NCI-H2081 treated with DMSO at 0.1 percent for 48 hours (cell line): ENCODE data around the gene MACC1.
"Not testable (repeated sequence)": the region's sequence is repeated elsewhere in the genome, so short reads cannot be mapped to it uniquely, and the experiment has no call there.

Source experiments
- DNase-seq: peaks from one replicate; lab custom pipeline; 2025; lab: John Stamatoyannopoulos, UW

MACC1 gene

GRCh38 chr7:20126060-20126459 lies 91.1 kb downstream of the MACC1 start:
- DNase-seq: not testable (repeated sequence)

GRCh38 chr7:20124087-20124486 lies 93.1 kb downstream of the MACC1 start:
- DNase-seq: not testable (repeated sequence)

DNA sequence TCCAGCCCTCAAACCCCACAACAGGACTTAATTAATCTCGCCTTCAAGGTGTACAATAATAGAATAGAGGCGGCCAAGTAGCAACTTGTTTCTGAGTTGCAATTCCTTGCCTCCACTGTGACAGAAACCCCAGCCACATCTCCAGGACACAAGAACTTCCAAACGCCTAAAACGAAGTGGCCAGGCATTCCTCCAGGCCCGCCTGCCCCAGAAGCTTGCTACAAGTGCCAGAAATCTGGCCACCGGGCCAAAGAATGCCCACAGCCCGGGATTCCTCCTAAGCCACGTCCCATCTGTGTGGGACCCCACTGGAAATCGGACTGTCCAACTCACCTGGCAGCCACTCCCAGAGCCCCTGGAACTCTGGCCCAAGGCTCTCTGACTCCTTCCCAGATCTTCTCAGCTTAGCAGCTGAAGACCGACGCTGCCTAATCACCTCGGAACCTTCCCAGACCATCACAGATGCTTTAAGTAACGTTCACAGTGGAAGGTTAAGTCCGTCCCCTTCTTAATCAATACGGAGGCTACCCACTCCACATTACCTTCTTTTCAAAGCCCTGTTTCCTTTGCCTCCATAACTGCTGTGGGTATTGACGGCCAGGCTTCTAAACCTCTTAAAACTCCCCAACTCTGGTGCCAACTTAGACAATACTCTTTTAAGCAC lies 94.4 kb downstream of the MACC1 start:
- not testable (repeated sequence) for DNase-seq

DNA sequence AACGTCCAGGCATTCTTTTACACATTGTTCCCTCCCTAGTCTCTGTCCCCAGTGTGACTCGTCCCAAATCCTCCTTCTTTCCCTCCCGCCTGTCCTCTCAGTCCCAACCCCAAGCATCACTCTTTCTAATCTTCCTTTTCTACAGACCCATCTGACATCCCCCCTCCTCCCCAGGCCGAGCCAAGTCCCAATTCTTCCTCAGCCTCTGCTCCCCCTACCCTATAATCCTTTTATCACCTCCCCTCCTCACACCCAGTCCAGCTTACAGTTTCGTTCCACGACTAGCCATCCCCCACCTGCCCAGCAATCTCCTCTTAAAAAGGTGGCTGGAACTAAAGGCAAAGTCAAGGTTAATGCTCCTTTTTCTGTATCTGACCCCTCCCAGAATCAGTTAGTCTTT lies 95.1 kb downstream of the MACC1 start:
- no peak for DNase-seq

DNA sequence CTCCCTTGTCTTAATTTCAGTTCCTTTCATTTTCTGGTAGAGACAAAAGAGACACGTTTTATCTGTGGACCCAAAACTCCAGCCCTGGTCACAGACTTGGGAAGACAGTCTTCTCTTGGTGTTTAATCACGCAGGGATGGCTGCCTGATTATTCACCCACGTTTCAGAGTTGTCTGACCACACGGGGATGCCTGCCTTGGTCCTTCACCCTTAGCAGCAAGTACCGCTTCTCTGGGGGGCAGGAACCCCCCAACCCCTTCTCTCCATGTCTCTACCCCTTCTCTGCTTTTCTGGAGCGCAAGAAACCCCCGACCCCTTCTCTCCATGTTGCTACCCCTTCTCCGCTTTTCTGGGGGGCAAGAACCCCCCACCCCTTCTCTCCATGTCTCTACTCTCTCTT lies 95.8 kb downstream of the MACC1 start:
- DNase-seq: no peak

DNA sequence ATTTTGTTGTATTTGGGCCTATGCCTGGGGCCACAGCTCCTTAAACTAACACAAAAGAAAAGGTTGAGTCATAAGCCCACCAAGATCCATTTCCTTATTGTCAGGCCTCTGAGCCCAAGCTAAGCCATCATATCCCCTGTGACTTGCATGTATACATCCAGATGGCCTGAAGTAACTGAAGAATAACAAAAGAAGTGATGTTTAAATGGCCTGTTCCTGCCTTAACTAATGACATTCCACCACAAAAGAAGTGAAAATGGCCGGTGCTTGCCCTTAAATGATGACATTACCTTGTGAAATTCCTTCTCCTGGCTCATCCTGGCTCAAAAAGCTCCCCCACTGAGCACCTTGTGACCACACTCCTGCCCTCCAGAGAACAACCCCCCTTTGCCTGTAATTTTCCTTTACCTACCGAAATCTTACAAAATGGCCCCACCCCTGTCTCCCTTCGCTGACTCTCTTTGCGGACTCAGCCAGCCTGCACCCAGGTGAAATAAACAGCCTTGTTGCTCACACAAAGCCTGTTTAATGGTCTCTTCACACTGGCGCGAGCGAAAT lies 96.5 kb downstream of the MACC1 start:
- not testable (repeated sequence) for DNase-seq

DNA sequence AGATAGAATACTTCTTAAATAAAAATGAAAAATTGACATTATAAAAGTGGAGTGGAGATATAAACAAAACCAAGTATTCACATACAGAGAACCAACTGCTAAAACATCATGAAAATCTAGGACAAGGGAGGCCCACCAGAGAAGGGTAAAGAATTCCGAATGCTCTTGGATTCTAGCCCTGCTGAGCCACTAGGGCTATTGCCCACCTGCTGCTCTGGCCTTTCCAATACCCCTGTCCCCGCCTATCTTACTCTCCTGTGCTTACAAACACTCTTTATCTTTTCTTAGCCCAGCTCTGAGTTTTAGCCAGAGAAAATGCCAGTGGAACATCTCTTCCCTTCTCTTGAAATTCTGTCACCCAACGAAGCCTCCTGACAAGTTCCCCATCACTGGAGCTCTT lies 100.3 kb downstream of the MACC1 start:
- no peak for DNase-seq

DNA sequence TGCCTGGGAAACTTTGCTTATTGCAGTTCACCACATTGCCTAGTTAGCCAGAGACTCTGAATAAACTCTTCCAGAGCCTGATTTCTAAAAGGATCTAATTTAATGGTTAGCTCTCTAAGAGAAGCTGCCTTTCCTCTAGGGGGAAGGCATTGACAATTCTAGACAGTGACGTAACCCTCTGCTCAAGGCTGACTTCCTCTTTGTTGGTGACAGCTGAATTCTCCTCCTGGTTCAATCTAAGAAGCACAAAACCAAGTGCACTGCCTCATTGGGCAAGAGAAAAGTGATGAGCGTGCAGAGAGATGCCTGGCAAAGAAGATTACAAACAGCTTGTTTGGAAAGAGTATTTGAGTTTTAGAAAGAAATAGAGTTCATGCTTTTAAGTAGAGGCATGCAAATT lies 102.7 kb downstream of the MACC1 start:
- DNase-seq: no peak

- DNase-seq: no peak
Measured at GRCh38 chr7:20113427-20114027, 103.7 kb downstream of the MACC1 start.

DNA sequence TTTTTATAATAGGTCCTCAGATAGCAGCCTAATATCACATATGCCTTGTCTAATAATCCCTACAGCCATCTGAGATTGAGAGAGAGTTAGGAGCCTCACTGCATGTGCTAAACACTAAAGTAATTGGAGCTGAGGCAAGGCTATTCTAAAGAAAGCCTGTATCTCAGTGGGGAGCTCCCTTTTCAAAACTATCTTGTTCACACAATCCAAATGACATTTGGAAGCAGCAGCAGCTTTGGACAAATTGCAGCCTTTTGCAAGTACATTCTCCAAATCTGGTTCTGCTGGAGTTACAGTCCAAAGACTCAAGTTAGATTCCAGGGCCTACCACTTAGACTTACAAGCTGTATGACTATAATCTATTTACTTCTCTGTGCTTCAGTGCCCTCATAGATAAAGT lies 104.5 kb downstream of the MACC1 start:
- no peak for DNase-seq

DNA sequence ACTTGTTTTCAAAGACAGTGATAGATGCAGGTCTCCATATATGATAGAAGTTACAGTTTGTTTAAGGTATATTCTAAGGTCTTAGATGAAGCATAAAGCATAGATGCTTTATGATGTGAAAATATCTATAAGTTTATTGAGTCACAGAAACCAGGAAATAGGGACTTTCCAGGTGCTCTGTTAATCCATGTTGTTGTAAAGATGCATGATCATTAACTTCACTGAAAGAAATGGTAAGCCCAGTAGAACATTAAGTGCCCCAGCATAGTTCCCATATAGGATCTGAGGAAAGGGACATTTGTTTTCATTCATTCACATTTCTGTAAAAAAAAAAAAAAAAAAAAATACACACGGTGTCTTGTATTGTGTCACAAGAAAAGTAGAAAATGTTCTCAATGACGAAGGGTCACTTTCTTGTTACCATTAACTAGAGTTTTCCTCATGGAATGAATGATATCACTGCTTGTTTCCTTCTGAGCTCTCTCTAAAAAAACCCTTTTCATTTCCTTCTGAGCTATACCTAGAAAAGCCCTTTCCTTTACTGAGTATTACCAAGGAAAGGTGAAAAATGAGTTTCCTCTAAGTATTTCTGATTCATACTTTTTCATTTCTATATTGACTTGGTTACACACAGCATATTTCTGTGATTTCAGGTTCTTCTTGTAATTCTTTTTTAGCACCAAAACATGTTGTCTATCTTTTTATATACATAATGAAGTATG lies 105.2 kb downstream of the MACC1 start:
- DNase-seq: no peak

DNA sequence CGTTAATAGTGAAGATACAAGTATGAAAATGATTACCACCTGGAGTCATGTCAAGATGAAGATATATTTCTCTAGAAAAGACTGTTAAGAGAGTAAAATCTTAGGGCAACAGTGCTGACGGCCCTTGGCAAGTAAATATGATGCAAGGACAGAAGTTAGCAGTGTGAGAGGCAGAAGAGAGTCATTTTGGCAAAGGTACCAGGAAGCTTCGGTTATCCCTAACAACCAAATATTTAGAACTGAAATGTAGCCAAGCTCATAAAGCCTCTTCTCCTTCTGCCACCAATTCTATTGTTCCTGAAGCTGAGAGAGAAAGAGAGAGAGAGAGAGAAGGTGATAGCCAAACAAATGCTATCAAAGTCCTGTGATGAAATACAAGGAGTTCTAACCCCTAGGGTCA lies 109.6 kb downstream of the MACC1 start:
- no peak for DNase-seq

DNA sequence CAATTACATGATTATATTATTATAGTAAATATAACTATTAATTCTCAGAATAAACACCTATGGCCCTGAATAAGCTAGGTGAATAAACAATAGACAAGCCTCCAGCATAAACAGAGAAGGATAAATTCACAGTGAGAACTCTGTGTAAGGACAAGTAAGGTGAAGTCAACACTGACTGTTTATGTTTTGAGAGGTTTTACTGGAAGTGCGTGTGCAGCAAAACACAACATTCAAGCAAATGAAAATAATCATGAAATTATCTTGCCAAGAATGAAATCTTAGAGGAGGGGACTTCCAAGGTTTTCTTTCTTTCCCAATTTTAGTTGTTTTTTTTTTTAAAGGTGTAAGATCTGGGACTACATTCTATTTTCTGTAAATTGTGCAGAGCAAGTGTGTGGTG lies 112.5 kb downstream of the MACC1 start:
- no peak for DNase-seq

GRCh38 chr7:20102982-20103381 lies 114.2 kb downstream of the MACC1 start:
- DNase-seq: no peak

GRCh38 chr7:20095862-20096261 lies 121.3 kb downstream of the MACC1 start:
- DNase-seq: no peak

DNA sequence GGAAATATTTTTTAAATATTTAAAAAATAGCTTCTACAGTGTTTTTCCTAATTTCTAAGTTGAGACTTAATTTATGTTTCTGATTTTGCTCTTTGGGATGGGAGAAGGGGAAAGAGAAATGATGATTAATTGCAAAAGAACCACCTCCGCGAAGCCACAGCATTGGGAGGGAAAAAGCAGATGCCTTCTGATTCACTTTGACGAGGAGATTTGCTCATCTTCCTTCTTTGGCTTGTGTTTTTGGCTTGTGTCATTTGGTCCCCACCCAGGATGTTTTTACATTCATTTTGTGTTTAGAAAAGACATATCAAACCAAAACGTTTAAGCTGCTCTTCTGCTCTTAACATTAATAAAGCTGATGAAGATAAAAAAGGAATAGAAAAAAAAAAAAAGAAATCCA lies 121.7 kb downstream of the MACC1 start:
- no peak for DNase-seq

DNA sequence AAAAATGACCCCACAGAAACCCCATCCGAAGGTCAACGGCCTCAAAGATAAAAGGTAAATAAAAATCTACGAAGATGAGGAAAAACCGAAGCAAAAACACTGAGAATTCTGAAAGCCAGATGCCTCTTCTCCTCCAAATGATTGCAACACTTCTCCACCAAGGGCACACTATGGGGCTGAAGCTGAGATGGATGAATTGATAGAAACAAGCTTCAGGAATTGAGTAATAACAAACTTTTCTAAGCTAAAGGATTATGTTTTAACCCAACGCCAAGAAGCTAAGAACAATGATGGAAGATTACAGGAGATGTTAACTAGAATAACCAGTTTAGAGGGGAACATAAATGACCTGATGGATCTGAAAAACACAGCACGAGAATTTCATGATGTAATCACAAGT lies 127.8 kb downstream of the MACC1 start:
- DNase-seq: no peak

DNA sequence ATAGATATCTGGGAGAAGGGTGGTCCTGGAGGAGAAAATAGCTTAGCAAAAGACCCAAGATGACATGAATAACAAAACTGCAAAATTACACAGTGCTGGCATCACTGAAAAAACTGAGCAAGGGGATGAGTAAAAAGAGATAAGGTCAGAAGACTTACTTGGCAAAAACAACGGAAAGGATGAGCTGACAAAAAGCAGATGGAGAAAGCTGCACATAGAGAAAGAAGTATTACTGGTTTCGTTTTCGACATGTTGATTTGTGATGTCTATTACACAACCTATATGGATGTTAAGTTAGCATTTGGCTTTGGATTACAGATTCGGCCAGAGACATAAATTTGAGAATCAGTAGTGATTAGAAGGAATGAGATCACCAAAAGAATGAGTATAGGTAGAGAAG lies 132.1 kb downstream of the MACC1 start:
- DNase-seq: no peak
